HEK293 (cell line): ENCODE data around the gene NUB1.
A peak's percentile ranks its signal among the peaks of the same experiment; 100 is the strongest.

Experiments
- CTCF ChIA-PET: fragments of 350-600 bp; formaldehyde crosslinking; extraction: SDS; loops from one replicate; lab custom pipeline; 2021; ENCODE audit warnings: antibody characterized with exemption; lab: Yijun Ruan, JAX
- POLR2A ChIA-PET: fragments of 300-600 bp; formaldehyde crosslinking; extraction: SDS; loops from one replicate; lab custom pipeline; 2020; ENCODE audit warnings: antibody characterized with exemption, inconsistent platforms; lab: Yijun Ruan, JAX
- H3K27ac ChIP-seq: fragments of 200-500 bp; sonication (Bioruptor generic); 2 replicates; pipeline ENCODE4 v1.5.1; 2014; ENCODE audit warnings: low read depth, low read length, control low read depth, inconsistent platforms; ENCODE audit errors: extremely low read depth
- H3K36me3 ChIP-seq, 2 experiments: fragments of 200-500 bp in 1 of 2; sonication (Bioruptor generic) in 1 of 2; 1 replicate in 1 of 2; 2 replicates in 1 of 2; pipeline ENCODE4 v1.5.1; 2014 to 2017; ENCODE audit warnings: inconsistent platforms in 2 of 2, low read length in 2 of 2; ENCODE audit not compliant: control insufficient read depth in 2 of 2, insufficient read depth in 1 of 2
- H3K4me1 ChIP-seq: fragments of 200-500 bp; sonication (Bioruptor generic); 2 replicates; pipeline ENCODE4 v1.5.1; 2014; ENCODE audit warnings: mild to moderate bottlenecking, low read length, inconsistent platforms; ENCODE audit not compliant: control insufficient read depth, insufficient read depth
- H3K4me3 ChIP-seq: 2 replicates; pipeline ENCODE4 v1.5.1; 2011; ENCODE audit warnings: low read depth, mild to moderate bottlenecking, control low read depth, low read length, moderate library complexity
- H3K9me3 ChIP-seq: fragments of 200-500 bp; sonication (Bioruptor generic); 2 replicates; pipeline ENCODE4 v1.5.1; 2014; ENCODE audit warnings: low read depth, low read length, inconsistent platforms; ENCODE audit not compliant: control insufficient read depth, insufficient read depth
- GLIS1 ChIP-seq: fragments of 450-650 bp; formaldehyde crosslinking; IDR thresholded peaks from 2 replicates; pipeline ENCODE4 v1.5.1; 2016; ENCODE audit warnings: missing biosample characterization, missing genetic modification characterization
- RBAK ChIP-seq: fragments of 450-650 bp; formaldehyde crosslinking; IDR thresholded peaks from 2 replicates; pipeline ENCODE4 v1.5.1; 2016; ENCODE audit warnings: missing biosample characterization, missing genetic modification characterization
- REPIN1 ChIP-seq: fragments of 450-650 bp; formaldehyde crosslinking; IDR thresholded peaks from 2 replicates; pipeline ENCODE4 v1.5.1; 2017; ENCODE audit warnings: missing biosample characterization, missing genetic modification characterization, low read depth
- SETDB1 ChIP-seq: IDR thresholded peaks from one replicate; pipeline ENCODE4 v1.6.1; 2017; ENCODE audit warnings: mild to moderate bottlenecking, low read length, moderate library complexity, mixed read lengths; ENCODE audit not compliant: insufficient read length
- WT1 ChIP-seq: fragments of 450-650 bp; formaldehyde crosslinking; IDR thresholded peaks from 2 replicates; pipeline ENCODE4 v1.5.1; 2016; ENCODE audit warnings: missing biosample characterization, missing genetic modification characterization
- ZBTB7A ChIP-seq: fragments of 450-650 bp; formaldehyde crosslinking; IDR thresholded peaks from 2 replicates; pipeline ENCODE4 v1.5.1; 2016; ENCODE audit warnings: low read depth, missing biosample characterization, missing genetic modification characterization
- ZIC2 ChIP-seq: fragments of 450-650 bp; formaldehyde crosslinking; IDR thresholded peaks from 2 replicates; pipeline ENCODE4 v1.5.1; 2016; ENCODE audit warnings: missing biosample characterization, missing genetic modification characterization
- ZNF10 ChIP-seq: fragments of 450-650 bp; formaldehyde crosslinking; IDR thresholded peaks from 2 replicates; pipeline ENCODE4 v1.5.1; 2017; ENCODE audit warnings: missing biosample characterization, missing genetic modification characterization
- ZNF138 ChIP-seq: fragments of 450-650 bp; formaldehyde crosslinking; IDR thresholded peaks from 2 replicates; pipeline ENCODE4 v1.5.1; 2016; ENCODE audit warnings: missing biosample characterization, missing genetic modification characterization, borderline replicate concordance
- ZNF174 ChIP-seq: fragments of 450-650 bp; formaldehyde crosslinking; IDR thresholded peaks from 2 replicates; pipeline ENCODE4 v1.5.0; 2017; ENCODE audit warnings: missing biosample characterization, mild to moderate bottlenecking, missing genetic modification characterization
- ZNF23 ChIP-seq: fragments of 450-650 bp; formaldehyde crosslinking; IDR thresholded peaks from 2 replicates; pipeline ENCODE4 v1.5.1; 2016; ENCODE audit warnings: missing biosample characterization, missing genetic modification characterization, borderline replicate concordance
- ZNF292 ChIP-seq: fragments of 450-650 bp; formaldehyde crosslinking; IDR thresholded peaks from 2 replicates; pipeline ENCODE4 v1.5.1; 2016; ENCODE audit warnings: low read depth, missing biosample characterization, missing genetic modification characterization, borderline replicate concordance
- ZNF391 ChIP-seq: fragments of 450-650 bp; formaldehyde crosslinking; IDR thresholded peaks from 2 replicates; pipeline ENCODE4 v1.5.1; 2016; ENCODE audit warnings: low read depth, missing biosample characterization, missing genetic modification characterization, borderline replicate concordance
- ZNF426 ChIP-seq: fragments of 450-650 bp; formaldehyde crosslinking; IDR thresholded peaks from 2 replicates; pipeline ENCODE4 v1.5.1; 2017; ENCODE audit warnings: missing biosample characterization, missing genetic modification characterization, mild to moderate bottlenecking, inconsistent platforms, moderate library complexity
- ZNF629 ChIP-seq: fragments of 450-650 bp; formaldehyde crosslinking; IDR thresholded peaks from 2 replicates; pipeline ENCODE4 v1.5.1; 2017; ENCODE audit warnings: missing biosample characterization, missing genetic modification characterization
- TF ChIP-seq, protein P1 (sequence below): fragments of 450-650 bp; formaldehyde crosslinking; IDR thresholded peaks from 2 replicates; pipeline ENCODE4 v1.5.1; 2016; ENCODE audit warnings: missing biosample characterization, missing genetic modification characterization
- TF ChIP-seq, protein P2 (sequence below): fragments of 450-650 bp; IDR thresholded peaks from 2 replicates; pipeline ENCODE4 v1.5.1; 2018; ENCODE audit warnings: missing biosample characterization, mild to moderate bottlenecking, missing genetic modification characterization
- TF ChIP-seq, protein P3 (sequence below): fragments of 450-650 bp; formaldehyde crosslinking; IDR thresholded peaks from 2 replicates; pipeline ENCODE4 v1.5.1; 2016; ENCODE audit warnings: missing biosample characterization, missing genetic modification characterization, low read depth
- TF ChIP-seq, protein P4 (sequence below): fragments of 450-650 bp; formaldehyde crosslinking; IDR thresholded peaks from 2 replicates; pipeline ENCODE4 v1.5.1; 2016; ENCODE audit warnings: missing biosample characterization, missing genetic modification characterization

NUB1 gene

DNA sequence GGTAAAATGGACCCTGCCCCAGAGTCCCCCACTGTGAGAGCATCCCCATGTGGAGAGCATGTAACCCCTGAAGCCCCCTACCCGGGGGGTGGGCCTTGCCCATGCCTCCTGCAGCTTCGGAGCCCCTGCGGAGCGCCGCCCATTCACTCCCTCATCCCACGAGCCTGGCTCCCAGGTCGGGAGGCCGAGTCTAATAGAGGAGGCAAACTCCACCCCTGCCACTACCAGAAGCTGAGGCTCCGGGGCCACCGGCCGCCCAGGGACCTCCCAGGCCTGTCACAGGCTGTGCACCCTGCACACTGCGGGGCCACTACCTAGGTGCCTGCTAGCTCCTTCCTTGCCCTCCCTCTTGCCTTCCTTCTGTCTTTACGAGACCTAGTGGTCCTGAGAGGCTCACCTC lies 50.8 kb downstream of the NUB1 start:
- TF ChIP-seq ZIC2 (tag by site-specific recombination) (peak; percentile 33; the same call in 1 of the 2 replicates), ZNF138 (tag by site-specific recombination) (no peak)
- TF ChIP-seq, all 188 proteins: peak for 1
- Histone ChIP-seq H3K4me3 (no peak overlapping the region), H3K27ac (no peak overlapping the region), H3K4me1 (no peaks in the 10 kb centered on the region), H3K36me3 (no peaks in the 10 kb centered on the region), H3K9me3 (no peaks in the 10 kb centered on the region)
- CTCF ChIA-PET: no interaction called here
- POLR2A ChIA-PET: no interaction called here

DNA sequence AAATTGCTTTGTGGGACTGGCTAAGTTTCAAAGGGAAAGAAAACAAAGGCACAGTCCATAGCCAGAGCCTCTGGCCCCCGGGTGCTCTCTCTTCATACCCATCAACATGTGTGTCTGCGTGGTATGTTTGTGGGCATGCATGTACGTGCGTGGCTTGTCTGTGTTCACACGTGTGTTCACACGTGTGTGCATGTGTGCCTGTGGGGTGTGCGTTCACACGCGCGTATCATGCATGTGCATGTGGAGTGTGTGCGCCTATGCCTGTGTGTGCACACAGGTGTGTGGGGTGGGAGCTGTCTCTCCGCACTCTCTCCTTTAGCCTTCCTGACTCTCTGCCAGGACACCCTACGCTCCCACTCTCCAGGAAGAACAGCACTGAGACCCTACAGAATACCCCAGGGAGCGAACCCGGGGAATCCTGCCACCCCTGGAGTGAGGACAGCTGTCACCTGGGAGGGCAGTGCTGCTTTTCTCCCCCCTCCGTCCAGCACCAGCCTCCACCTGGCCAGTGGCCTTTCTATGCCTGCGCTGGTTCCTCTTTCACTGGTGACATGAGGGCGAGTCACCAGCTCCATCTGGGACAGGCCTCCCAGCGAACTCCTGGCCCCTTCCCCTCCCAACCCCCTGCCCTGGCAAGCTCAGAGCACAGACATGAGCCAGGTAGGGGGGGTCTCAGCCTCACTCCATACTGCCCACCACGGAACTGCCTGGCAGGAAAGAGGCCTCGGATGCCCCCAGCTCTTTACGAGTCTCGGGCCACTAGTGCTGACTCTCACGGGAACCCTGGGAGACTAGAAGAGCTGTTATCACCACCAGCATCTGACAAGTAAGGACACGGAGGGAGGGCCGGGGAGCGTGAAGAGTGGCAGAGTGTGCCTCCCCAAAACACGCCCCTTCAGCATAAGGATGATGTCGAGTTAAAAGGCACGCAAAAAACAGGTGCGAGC lies 51.7 kb downstream of the NUB1 start:
- no peak overlapping the region for H3K4me3 ChIP-seq
- H3K36me3 ChIP-seq: no peaks in the 10 kb centered on the region
- H3K4me1 ChIP-seq: no peaks in the 10 kb centered on the region
- H3K9me3 ChIP-seq: no peaks in the 10 kb centered on the region
- TF ChIP-seq ZNF10 (tag by site-specific recombination): no peak
- TF ChIP-seq, protein P1, sequence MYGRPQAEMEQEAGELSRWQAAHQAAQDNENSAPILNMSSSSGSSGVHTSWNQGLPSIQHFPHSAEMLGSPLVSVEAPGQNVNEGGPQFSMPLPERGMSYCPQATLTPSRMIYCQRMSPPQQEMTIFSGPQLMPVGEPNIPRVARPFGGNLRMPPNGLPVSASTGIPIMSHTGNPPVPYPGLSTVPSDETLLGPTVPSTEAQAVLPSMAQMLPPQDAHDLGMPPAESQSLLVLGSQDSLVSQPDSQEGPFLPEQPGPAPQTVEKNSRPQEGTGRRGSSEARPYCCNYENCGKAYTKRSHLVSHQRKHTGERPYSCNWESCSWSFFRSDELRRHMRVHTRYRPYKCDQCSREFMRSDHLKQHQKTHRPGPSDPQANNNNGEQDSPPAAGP (tag by site-specific recombination): 0 out of 2 replicates have a peak, but pooled peaks have one; percentile 36
- TF ChIP-seq ZNF629: no peak
- TF ChIP-seq ZNF426 (tag by site-specific recombination): no peak
- peak; percentile 19; the same call in 1 of the 2 replicates for TF ChIP-seq ZIC2 (tag by site-specific recombination)
- TF ChIP-seq GLIS1: peak; percentile 48
- no peak for TF ChIP-seq ZBTB7A
- TF ChIP-seq WT1: 0 out of 2 replicates have a peak, but pooled peaks have one; percentile 21
- no peak for TF ChIP-seq ZNF391
- no peak for TF ChIP-seq REPIN1 (tag by site-specific recombination)
- TF ChIP-seq RBAK: no peak
- TF ChIP-seq ZNF292 (tag by site-specific recombination): no peak
- TF ChIP-seq SETDB1: no peak
- TF ChIP-seq ZNF23 (tag by site-specific recombination): no peak
- TF ChIP-seq ZNF174 (tag by site-specific recombination): no peak
- TF ChIP-seq, protein P2, sequence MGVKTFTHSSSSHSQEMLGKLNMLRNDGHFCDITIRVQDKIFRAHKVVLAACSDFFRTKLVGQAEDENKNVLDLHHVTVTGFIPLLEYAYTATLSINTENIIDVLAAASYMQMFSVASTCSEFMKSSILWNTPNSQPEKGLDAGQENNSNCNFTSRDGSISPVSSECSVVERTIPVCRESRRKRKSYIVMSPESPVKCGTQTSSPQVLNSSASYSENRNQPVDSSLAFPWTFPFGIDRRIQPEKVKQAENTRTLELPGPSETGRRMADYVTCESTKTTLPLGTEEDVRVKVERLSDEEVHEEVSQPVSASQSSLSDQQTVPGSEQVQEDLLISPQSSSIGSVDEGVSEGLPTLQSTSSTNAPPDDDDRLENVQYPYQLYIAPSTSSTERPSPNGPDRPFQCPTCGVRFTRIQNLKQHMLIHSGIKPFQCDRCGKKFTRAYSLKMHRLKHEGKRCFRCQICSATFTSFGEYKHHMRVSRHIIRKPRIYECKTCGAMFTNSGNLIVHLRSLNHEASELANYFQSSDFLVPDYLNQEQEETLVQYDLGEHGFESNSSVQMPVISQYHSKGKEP (tag by site-specific recombination): no peak
- TF ChIP-seq, protein P3, sequence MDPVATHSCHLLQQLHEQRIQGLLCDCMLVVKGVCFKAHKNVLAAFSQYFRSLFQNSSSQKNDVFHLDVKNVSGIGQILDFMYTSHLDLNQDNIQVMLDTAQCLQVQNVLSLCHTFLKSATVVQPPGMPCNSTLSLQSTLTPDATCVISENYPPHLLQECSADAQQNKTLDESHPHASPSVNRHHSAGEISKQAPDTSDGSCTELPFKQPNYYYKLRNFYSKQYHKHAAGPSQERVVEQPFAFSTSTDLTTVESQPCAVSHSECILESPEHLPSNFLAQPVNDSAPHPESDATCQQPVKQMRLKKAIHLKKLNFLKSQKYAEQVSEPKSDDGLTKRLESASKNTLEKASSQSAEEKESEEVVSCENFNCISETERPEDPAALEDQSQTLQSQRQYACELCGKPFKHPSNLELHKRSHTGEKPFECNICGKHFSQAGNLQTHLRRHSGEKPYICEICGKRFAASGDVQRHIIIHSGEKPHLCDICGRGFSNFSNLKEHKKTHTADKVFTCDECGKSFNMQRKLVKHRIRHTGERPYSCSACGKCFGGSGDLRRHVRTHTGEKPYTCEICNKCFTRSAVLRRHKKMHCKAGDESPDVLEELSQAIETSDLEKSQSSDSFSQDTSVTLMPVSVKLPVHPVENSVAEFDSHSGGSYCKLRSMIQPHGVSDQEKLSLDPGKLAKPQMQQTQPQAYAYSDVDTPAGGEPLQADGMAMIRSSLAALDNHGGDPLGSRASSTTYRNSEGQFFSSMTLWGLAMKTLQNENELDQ (tag by site-specific recombination): no peak
- TF ChIP-seq, protein P4, sequence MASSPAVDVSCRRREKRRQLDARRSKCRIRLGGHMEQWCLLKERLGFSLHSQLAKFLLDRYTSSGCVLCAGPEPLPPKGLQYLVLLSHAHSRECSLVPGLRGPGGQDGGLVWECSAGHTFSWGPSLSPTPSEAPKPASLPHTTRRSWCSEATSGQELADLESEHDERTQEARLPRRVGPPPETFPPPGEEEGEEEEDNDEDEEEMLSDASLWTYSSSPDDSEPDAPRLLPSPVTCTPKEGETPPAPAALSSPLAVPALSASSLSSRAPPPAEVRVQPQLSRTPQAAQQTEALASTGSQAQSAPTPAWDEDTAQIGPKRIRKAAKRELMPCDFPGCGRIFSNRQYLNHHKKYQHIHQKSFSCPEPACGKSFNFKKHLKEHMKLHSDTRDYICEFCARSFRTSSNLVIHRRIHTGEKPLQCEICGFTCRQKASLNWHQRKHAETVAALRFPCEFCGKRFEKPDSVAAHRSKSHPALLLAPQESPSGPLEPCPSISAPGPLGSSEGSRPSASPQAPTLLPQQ (tag by site-specific recombination): no peak
- ChIA-PET POLR2A (no interaction called here), CTCF (no interaction called here)
- H3K27ac ChIP-seq: no peak overlapping the region
